Measurements from ENCODE around the gene DOCK7.

- TF ChIP-seq CTCF (IDR thresholded peaks at IDR 0.05; ENCODE audit: low read depth, low read length, missing input control) (no peak), YY1 (IDR thresholded peaks at IDR 0.05) (no peak), RXRA (IDR thresholded peaks at IDR 0.05) (no peak), REST (IDR thresholded peaks at IDR 0.05) (no peak), ATF3 (IDR thresholded peaks at IDR 0.05) (no peak), HNF4G (IDR thresholded peaks at IDR 0.05) (no peak), SP1 (IDR thresholded peaks at IDR 0.05) (no peak), GABPA (IDR thresholded peaks at IDR 0.05 in 1 of 2, conservative IDR thresholded peaks at IDR 0.05 in 1 of 2) (no peak)
These were observed 160.2 kb downstream of the DOCK7 start for GRCh38 chr1:62528015-62528414.

All from liver (tissue), 3 donors.